GM12891 (cell line): ENCODE results near the gene ZRANB2.

Experiments used
- POLR2A ChIP-seq: IDR thresholded peaks from 2 replicates; pipeline ENCODE4 v1.6.1; 2011; ENCODE audit warnings: low read depth, low read length, control low read depth
- POLR2AphosphoS5 ChIP-seq: IDR thresholded peaks from 2 replicates; pipeline ENCODE4 v1.6.1; 2011; ENCODE audit warnings: low read depth, low read length, control low read depth
- SPI1 ChIP-seq: IDR thresholded peaks from 2 replicates; pipeline ENCODE4 v1.6.1; 2011; ENCODE audit warnings: low read depth, low read length, control low read depth

DNA sequence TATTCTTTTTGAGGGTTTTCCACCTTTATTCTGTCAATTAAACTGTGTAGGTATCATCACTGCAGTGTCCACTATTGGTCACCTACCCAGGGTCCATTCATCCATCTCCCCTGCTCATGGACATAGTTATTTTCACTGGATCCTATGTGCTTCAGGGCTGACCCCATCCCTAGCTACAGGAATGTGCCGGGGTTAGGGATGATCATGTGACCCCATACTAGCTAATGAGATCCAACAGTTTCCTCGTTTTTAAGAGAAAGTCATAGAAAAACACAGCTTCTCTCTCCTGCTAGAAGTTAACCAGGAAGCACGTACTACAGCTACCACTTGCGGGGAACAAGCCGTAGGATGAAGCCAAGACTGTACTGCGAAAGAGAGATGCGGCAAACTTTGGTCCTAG is 52.8 kb downstream of the ZRANB2 start:
- TF ChIP-seq POLR2A (no peak), POLR2AphosphoS5 (no peak), SPI1 (no peak)
